Erythroblast (primary cell): ENCODE data around the gene CEP164.

Experiments used
- GATA1 ChIP-seq: IDR thresholded peaks from 2 replicates; pipeline ENCODE4 v1.6.1; 2011; ENCODE audit warnings: low read depth, mild to moderate bottlenecking, control low read depth, low read length, moderate library complexity
- POLR2A ChIP-seq: IDR thresholded peaks from 2 replicates; pipeline ENCODE4 v1.6.1; 2011; ENCODE audit warnings: mild to moderate bottlenecking, low read length

DNA sequence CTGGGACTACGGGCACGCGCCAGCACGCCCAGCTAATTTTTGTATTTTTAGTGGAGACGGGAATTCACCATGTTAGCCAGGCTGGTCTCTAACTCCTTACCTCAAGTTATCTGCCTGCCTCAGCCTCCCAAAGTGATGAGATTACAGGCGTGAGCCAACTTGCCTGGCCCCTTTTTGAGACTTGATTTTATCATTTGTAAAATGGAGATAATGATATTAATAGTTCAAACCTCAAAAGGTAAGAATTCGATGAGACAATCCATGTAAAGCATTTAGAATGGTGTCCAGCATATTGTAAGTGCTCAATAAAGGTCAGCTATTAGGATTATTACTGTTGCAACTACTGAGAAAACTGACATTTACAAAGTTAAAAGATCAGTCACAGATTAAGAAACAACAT, 8.9 kb upstream of the CEP164 start:
- TF ChIP-seq POLR2A (no peak), GATA1 (no peak)
